Right lobe of liver (tissue), 6 donors: ENCODE results near the gene DYNC1LI1. TPM values are rescaled to one million over a fixed set of nuclear protein-coding genes. Genes with fewer than 3 reads are reported as not detected.
A peak's percentile ranks its signal among the peaks of the same experiment; 100 is the strongest.
"Not testable (repeated sequence)": the region's sequence is repeated elsewhere in the genome, so short reads cannot be mapped to it uniquely, and the experiment has no call there.

Source experiments
- ATAC-seq, 4 donors: fragments of 200-7000 bp; cut with Tn5 transposase; one replicate each; pipeline ENCODE4 v1.9.1; 2020; ENCODE audit warnings: mild to moderate bottlenecking in 4 of 4, moderate library complexity in 4 of 4
- DNase-seq, 3 donors: peaks; one replicate each; pipeline ENCODE4 v3.0.0-alpha.2; 2020
- H3K27ac ChIP-seq, 3 donors: fragments of 200-600 bp; one replicate each; pipeline ENCODE4 v1.8.0; 2022
- H3K27me3 ChIP-seq, 2 donors: fragments of 200-600 bp; one replicate each; pipeline ENCODE4 v1.8.0; 2022
- H3K36me3 ChIP-seq, 4 donors: fragments of 200-600 bp; sonication (generic) in 1 of 4; one replicate each; pipeline versions ENCODE4 v1.5.1 to v1.8.0; 2017 to 2022; ENCODE audit warnings: control low read depth in 1 of 4
- H3K4me1 ChIP-seq, 4 donors: fragments of 200-600 bp; sonication (generic) in 1 of 4; one replicate each; pipeline versions ENCODE4 v1.5.1 to v1.8.0; 2017 to 2022; ENCODE audit warnings: control low read depth in 1 of 4
- H3K4me3 ChIP-seq, 3 donors: fragments of 200-600 bp; one replicate each; pipeline ENCODE4 v1.8.0; 2022
- H3K9me3 ChIP-seq, 4 donors: fragments of 200-600 bp; sonication (generic) in 1 of 4; one replicate each; pipeline versions ENCODE4 v1.5.1 to v1.8.0; 2017 to 2022; ENCODE audit warnings: control low read depth in 1 of 4
- POLR2A ChIP-seq: fragments of 450-650 bp; IDR thresholded peaks from one replicate; pipeline ENCODE4 v1.6.1; 2017; ENCODE audit warnings: antibody characterized with exemption, mild to moderate bottlenecking
- WGBS: methylation state at CpG from one replicate; pipeline ENCODE4 v1.1.6; 2018; ENCODE audit warnings: low coverage, low lambda C conversion rate; ENCODE audit not compliant: insufficient coverage; ENCODE audit errors: missing lambda C conversion rate; 5-methylcytosine and 5-hydroxymethylcytosine counted together
- intact Hi-C, 2 donors: fragments of 100-400 bp; cut with DNase I; formaldehyde crosslinking; loops; one replicate each; pipeline versions ENCODE4 v1.11.2 to v1.14.1; 2022
- total RNA-seq, 6 experiments: library from RNA; depleted of rRNA in 2 of 6; stranded (reverse); fragments of >200 nt in 2 of 6; fragmentation: NEBNext Ultra II Directional in 3 of 6; extraction: Animal tissue kit (Norgen Biotek cat#: 25700) in 3 of 6; gene quantifications; one replicate each; pipeline versions ENCODE4 v1.1.0 to v1.2.4, GENCODE V29; 2016 to 2023
- TF ChIP-seq, protein P1 (sequence below), 4 donors: fragments of 200-600 bp in 3 of 4; fragments of 450-650 bp in 1 of 4; IDR thresholded peaks; one replicate each; pipeline versions ENCODE4 v1.5.1 to v1.8.0; 2016 to 2022; ENCODE audit warnings: antibody characterized with exemption in 4 of 4, mild to moderate bottlenecking in 2 of 4
- donor health status: DM: no; HTN: yes; CAD: no.
- donor health status: DM: no; HTN: no; CAD: no.
- donor health status: DM: no; HTN: no; CAD: no.
- donor health status: DM: no; HTN: yes; CAD: no.
- donor health status: DM: no; HTN: yes; CAD: no.

Gene DYNC1LI1
- total RNA-seq, 6 experiments from 2014 or later: 7.6 to 16.9 (median 12.6) TPM

DNA sequence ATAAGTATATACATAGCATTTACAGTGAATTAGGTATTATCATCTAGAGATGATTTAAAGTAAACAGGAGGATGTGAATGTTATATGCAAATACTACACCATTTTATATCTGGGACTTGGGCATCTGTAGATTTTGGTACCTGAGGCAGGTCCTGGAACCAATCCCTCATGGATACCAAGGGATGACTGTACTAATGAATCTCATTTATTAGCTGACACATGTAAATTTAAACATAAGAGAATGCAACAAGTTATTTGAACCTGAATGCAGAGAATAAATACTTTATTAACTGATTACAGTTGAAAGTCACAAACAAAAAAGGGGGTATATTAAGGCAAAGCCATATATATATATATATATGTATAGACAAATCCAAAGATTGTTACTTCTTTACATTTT is 44.9 kb downstream of the DYNC1LI1 start:
- DNase-seq (no peak), ATAC-seq (no peak)
- Histone ChIP-seq H3K36me3 (peaks cover 0 to 27% (median 20%) of the 10 kb centered on the region in 4 donors), H3K4me3 (no peak overlapping the region), H3K9me3 (no peaks in the 10 kb centered on the region), H3K27ac (no peak overlapping the region), H3K4me1 (no peaks in the 10 kb centered on the region), H3K27me3 (no peaks in the 10 kb centered on the region)
- intact Hi-C loops: no loop called here
- TF ChIP-seq, protein P1, sequence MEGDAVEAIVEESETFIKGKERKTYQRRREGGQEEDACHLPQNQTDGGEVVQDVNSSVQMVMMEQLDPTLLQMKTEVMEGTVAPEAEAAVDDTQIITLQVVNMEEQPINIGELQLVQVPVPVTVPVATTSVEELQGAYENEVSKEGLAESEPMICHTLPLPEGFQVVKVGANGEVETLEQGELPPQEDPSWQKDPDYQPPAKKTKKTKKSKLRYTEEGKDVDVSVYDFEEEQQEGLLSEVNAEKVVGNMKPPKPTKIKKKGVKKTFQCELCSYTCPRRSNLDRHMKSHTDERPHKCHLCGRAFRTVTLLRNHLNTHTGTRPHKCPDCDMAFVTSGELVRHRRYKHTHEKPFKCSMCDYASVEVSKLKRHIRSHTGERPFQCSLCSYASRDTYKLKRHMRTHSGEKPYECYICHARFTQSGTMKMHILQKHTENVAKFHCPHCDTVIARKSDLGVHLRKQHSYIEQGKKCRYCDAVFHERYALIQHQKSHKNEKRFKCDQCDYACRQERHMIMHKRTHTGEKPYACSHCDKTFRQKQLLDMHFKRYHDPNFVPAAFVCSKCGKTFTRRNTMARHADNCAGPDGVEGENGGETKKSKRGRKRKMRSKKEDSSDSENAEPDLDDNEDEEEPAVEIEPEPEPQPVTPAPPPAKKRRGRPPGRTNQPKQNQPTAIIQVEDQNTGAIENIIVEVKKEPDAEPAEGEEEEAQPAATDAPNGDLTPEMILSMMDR (IDR thresholded peaks at IDR 0.05): no peak
- TF ChIP-seq POLR2A: no peak

DNA sequence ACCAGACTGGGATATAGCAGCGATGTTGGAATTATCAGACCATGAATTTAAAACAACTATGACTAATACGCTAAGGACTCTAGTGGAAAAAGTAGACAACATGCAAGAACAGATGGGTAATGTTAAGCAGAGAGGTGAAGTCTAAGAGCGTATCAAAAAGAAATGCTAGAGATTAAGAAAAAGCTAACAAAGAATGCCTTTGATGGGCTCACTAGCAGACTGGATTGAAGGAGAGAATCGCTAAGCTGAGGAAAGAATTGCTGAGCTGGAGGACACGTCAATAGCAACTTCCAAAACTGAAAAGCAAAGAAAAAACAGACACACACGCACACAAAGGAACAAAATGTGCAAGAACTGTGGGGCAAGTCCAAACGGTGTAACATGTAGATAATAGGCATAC is 48.0 kb downstream of the DYNC1LI1 start:
- intact Hi-C loops: no loop called here
- no peaks in the 10 kb centered on the region for H3K27me3 ChIP-seq
- no peak overlapping the region for H3K4me3 ChIP-seq
- TF ChIP-seq, protein P1 (IDR thresholded peaks at IDR 0.05): no peak
- TF ChIP-seq POLR2A: no peak
- no peaks in the 10 kb centered on the region for H3K4me1 ChIP-seq
- WGBS: 82% methylated on average over 7 of the region's 7 CpGs
- no peaks in the 10 kb centered on the region for H3K9me3 ChIP-seq
- H3K27ac ChIP-seq: no peak overlapping the region
- ATAC-seq (no peak), DNase-seq (no peak)
- H3K36me3 ChIP-seq: peaks cover 0 to 26% (median 12%) of the 10 kb centered on the region in 4 donors

DNA sequence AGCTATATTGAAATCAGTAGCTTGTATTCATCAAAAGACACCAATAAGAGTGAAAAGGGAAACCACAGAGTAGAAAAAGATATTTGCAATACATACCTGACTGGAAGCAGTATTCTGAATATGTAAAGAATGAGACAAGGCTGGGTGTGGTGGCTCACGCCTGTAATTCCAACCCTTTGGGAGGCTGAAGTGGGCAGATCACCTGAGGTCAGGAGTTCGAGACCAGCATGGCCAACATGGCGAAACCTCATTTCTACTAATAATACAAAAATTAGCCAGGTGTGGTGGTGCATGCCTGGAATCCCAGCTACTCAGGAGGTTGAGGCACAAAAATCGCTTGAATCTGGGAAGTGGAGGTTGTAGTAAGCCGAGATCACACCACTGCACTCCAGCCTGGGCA is 51.7 kb downstream of the DYNC1LI1 start:
- ATAC-seq, H3K4me3 ChIP-seq, H3K27me3 ChIP-seq, H3K27ac ChIP-seq, H3K9me3 ChIP-seq, H3K36me3 ChIP-seq, H3K4me1 ChIP-seq, DNase-seq: not testable (repeated sequence)
- 91% methylated on average over 5 of the region's 5 CpGs for WGBS
- intact Hi-C loops: loop anchor here in 1 of 2 donors (10.0 kb wide), 1 partner anchor 146 kb away; no protein-coding TSS in a partner anchor

DNA sequence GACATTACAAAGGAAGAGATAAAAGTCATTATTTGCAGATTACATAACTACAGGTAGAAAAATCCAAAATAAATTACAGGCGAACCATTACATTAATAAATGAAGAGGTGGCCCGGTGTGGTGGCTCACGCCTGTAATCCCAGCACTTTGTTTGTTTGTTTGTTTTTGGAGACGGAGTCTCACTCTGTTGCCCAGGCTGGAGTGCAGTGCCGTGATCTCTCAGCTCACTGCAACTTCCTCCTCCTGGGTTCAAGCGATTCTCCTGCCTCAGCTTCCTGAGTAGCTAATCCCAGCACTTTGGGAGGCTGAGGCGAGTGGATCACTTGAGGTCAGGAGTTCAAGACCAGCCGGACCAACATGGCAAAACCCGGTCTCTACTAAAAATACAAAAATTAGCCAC is 53.9 kb downstream of the DYNC1LI1 start:
- H3K27ac ChIP-seq, DNase-seq: not testable (repeated sequence)
- intact Hi-C loops: loop anchor here in 1 of 2 donors (10.0 kb wide), 1 partner anchor 148 kb away; no protein-coding TSS in a partner anchor

DNA sequence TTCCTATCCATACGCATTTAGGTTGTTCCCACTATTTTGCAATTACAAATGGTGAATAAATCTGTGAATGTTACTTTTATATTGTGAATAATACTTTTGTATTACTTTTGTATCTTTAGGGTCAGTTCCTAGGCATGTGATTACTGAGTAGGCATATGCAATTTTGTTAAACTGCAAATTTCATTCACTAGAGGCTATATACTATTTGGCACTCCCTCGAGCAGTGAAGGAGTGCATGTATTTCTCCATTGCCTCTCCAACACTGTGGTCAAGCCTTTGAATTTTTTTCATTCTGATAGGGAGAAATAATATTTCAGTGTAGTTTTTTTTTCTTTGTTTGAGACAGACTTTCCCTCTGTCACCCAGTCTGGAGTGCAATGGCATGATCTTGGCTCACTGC is 59.7 kb downstream of the DYNC1LI1 start:
- 58% methylated on average over 2 of the region's 2 CpGs for WGBS
- no peak overlapping the region for H3K4me3 ChIP-seq
- intact Hi-C loops: loop anchor here in 1 of 2 donors (10.0 kb wide), 1 partner anchor 154 kb away; no protein-coding TSS in a partner anchor

More for the DNA sequence above, 53.9 kb downstream of the DYNC1LI1 start:
- not testable (repeated sequence) for H3K4me3 ChIP-seq, H3K27me3 ChIP-seq, H3K4me1 ChIP-seq, H3K36me3 ChIP-seq, H3K9me3 ChIP-seq
- peak in 1 of 4 donors; percentile 11 for ATAC-seq
- 69% methylated on average over 9 of the region's 9 CpGs for WGBS

More for the DNA sequence above, 59.7 kb downstream of the DYNC1LI1 start:
- no peaks in the 10 kb centered on the region for H3K4me1 ChIP-seq
- H3K36me3 ChIP-seq: no peaks in the 10 kb centered on the region
- no peaks in the 10 kb centered on the region for H3K27me3 ChIP-seq
- DNase-seq: no peak
- no peak for ATAC-seq
- no peaks in the 10 kb centered on the region for H3K9me3 ChIP-seq
- no peak for TF ChIP-seq POLR2A
- TF ChIP-seq, protein P1 (IDR thresholded peaks at IDR 0.05): no peak
- no peak overlapping the region for H3K27ac ChIP-seq
